HepG2 (cell line): Measurements from ENCODE around the gene ESYT3. TPM values are rescaled to one million over a fixed set of nuclear protein-coding genes. Genes with fewer than 3 reads are reported as not detected.
A peak's percentile ranks its signal among the peaks of the same experiment; 100 is the strongest.

ENCODE experiments used
- ATAC-seq: fragments of 200-7000 bp; cut with Tn5 transposase; 3 replicates; pipeline ENCODE4 v1.9.1; 2020; ENCODE audit warnings: mild to moderate bottlenecking, moderate library complexity
- BruUV-seq: library from RNA; stranded (reverse); fragments of 400-500 nt; replicated peaks from 2 replicates; lab custom pipeline; 2021; lab: Mats Ljungman, UMichigan
- CTCF ChIA-PET: fragments of 300-600 bp; formaldehyde crosslinking; extraction: SDS; loops from one replicate; lab custom pipeline; 2021; ENCODE audit warnings: low total read pairs, inconsistent platforms, low intra/inter-chr PET ratio; lab: Yijun Ruan, JAX
- POLR2A ChIA-PET: fragments of 350-600 bp; sonication (Branson Sonifier 250); formaldehyde crosslinking; loops from one replicate; lab custom pipeline; 2020; ENCODE audit warnings: antibody characterized with exemption, inconsistent platforms; lab: Yijun Ruan, JAX
- DNase-seq: peaks from one replicate; pipeline ENCODE4 v3.0.0-alpha.2; 2015; ENCODE audit warnings: low spot score
- FAIRE-seq: peaks from 3 replicates; lab custom pipeline; 2011; peaks lifted over from hg19 to GRCh38; lab: Jason Lieb, UNC
- H2AFZ ChIP-seq: one replicate; pipeline ENCODE4 v1.6.1; 2011; ENCODE audit warnings: low read length, inconsistent platforms
- H3K27ac ChIP-seq: fragments of 300-600 bp; 3 replicates; pipeline ENCODE4 v1.8.0; 2011; ENCODE audit warnings: mixed run types, mild to moderate bottlenecking, mixed read lengths, low read length, inconsistent platforms; ENCODE audit not compliant: insufficient read depth; ENCODE audit errors: extremely low read length
- H3K27me3 ChIP-seq, 2 experiments: fragments of 200-600 bp in 1 of 2; 2 replicates in 1 of 2; 3 replicates in 1 of 2; pipeline versions ENCODE4 v1.6.0 to v1.8.0; 2011; ENCODE audit warnings: low read length in 2 of 2, mild to moderate bottlenecking in 2 of 2, moderate library complexity in 2 of 2, inconsistent platforms in 1 of 2; ENCODE audit not compliant: insufficient read depth in 2 of 2, control insufficient read depth in 1 of 2
- H3K36me3 ChIP-seq, 2 experiments: fragments of 200-600 bp in 1 of 2; replicated peaks in 1 of 2; 2 replicates in 1 of 2; 3 replicates in 1 of 2; pipeline versions ENCODE4 v1.5.1 to v1.8.0; 2011; ENCODE audit warnings: low read length in 2 of 2, inconsistent platforms in 1 of 2; ENCODE audit not compliant: insufficient read depth in 2 of 2, control insufficient read depth in 1 of 2
- H3K4me1 ChIP-seq: 2 replicates; pipeline ENCODE4 v1.5.1; 2012; ENCODE audit warnings: low read length, inconsistent platforms; ENCODE audit not compliant: insufficient read depth
- H3K4me2 ChIP-seq: 2 replicates; pipeline ENCODE4 v1.6.0; 2011; ENCODE audit warnings: low read depth, low read length, inconsistent platforms
- H3K4me3 ChIP-seq, 3 experiments: fragments of 200-600 bp in 1 of 3; sonication (generic), shearing (Covaris generic) in 1 of 3; replicated peaks in 1 of 3; 2 replicates each; pipeline ENCODE4 v1.5.1; 2011 to 2016; ENCODE audit warnings: low read length in 3 of 3, inconsistent platforms in 2 of 3, low read depth in 2 of 3, mild to moderate bottlenecking in 2 of 3, control low read depth in 1 of 3, mixed read lengths in 1 of 3; ENCODE audit not compliant: insufficient read depth in 1 of 3
- H3K79me2 ChIP-seq: one replicate; pipeline ENCODE4 v1.6.1; 2011; ENCODE audit warnings: low read length, inconsistent platforms; ENCODE audit not compliant: insufficient read depth
- H3K9ac ChIP-seq: 2 replicates; pipeline ENCODE4 v1.6.0; 2011; ENCODE audit warnings: mild to moderate bottlenecking, low read depth, low read length, inconsistent platforms; ENCODE audit not compliant: insufficient read depth
- H3K9me3 ChIP-seq: 2 replicates; pipeline ENCODE4 v1.5.1; 2012; ENCODE audit warnings: mild to moderate bottlenecking, low read length
- H4K20me1 ChIP-seq: 2 replicates; pipeline ENCODE4 v1.6.0; 2011; ENCODE audit warnings: inconsistent platforms, mild to moderate bottlenecking, low read length, moderate library complexity; ENCODE audit not compliant: insufficient read depth
- EZH2 ChIP-seq: conservative IDR thresholded peaks from 2 replicates; pipeline ENCODE4 v1.6.1; 2012; ENCODE audit warnings: mild to moderate bottlenecking, low read depth, low read length, moderate library complexity
- FOSL2 ChIP-seq: sonication (generic); formaldehyde crosslinking; IDR thresholded peaks from 2 replicates; pipeline ENCODE4 v1.4.0; 2020; ENCODE audit warnings: missing genetic modification reagents
- NFKBIZ ChIP-seq: IDR thresholded peaks from 2 replicates; pipeline ENCODE4 v1.6.1; 2018; ENCODE audit warnings: missing genetic modification reagents, missing compliant biosample characterization
- POLR2A ChIP-seq, 2 experiments: IDR thresholded peaks; 2 replicates each; pipeline ENCODE4 v1.6.1; 2011; ENCODE audit warnings: low read depth in 2 of 2, low read length in 2 of 2, mild to moderate bottlenecking in 1 of 2, moderate library complexity in 1 of 2; ENCODE audit not compliant: insufficient read depth in 1 of 2
- SATB2 ChIP-seq: sonication (generic); formaldehyde crosslinking; IDR thresholded peaks from 2 replicates; pipeline ENCODE4 v1.5.0; 2020; ENCODE audit warnings: missing genetic modification reagents
- SOX6 ChIP-seq, 2 experiments: fragments of 450-650 bp in 1 of 2; sonication (generic) in 1 of 2; formaldehyde crosslinking in 1 of 2; IDR thresholded peaks; 2 replicates each; pipeline versions ENCODE4 v1.4.0 to v1.6.1; 2017 to 2020; ENCODE audit warnings: antibody characterized with exemption in 1 of 2, mild to moderate bottlenecking in 1 of 2, missing genetic modification reagents in 1 of 2
- TEAD3 ChIP-seq: optimal IDR thresholded peaks from 2 replicates; pipeline ENCODE3; 2016; ENCODE audit warnings: borderline replicate concordance
- ZNF883 ChIP-seq: sonication (generic); formaldehyde crosslinking; IDR thresholded peaks from 2 replicates; pipeline ENCODE4 v1.5.1; 2020; ENCODE audit warnings: mild to moderate bottlenecking, missing genetic modification reagents; ENCODE audit errors: not compliant biosample characterization
- WGBS: methylation state at CpG from one replicate; pipeline ENCODE4 v1.1.6; 2017; ENCODE audit warnings: low lambda C conversion rate; 5-methylcytosine and 5-hydroxymethylcytosine counted together
- in situ Hi-C: cut with HindIII; loops from 2 replicates; pipeline ENCODE4 v1.10.0; 2017; ENCODE audit warnings: low pct_unique_long_range_greater_than_20kb; ENCODE audit not compliant: extremely low pct_ligation_motif_present
- intact Hi-C: fragments of 100-400 bp; cut with micrococcal nuclease; formaldehyde crosslinking; loops from one replicate; pipeline ENCODE4 v1.10.0; 2022; ENCODE audit not compliant: unreplicated experiment
- polyA plus RNA-seq, 8 experiments: library from polyadenylated mRNA; depleted of rRNA in 3 of 8; stranded (reverse) in 7 of 8; unstranded in 1 of 8; fragments of >200 nt; fragmentation: Illumina TruSeq in 4 of 8; extraction: Trizol in 4 of 8; gene quantifications; 2 replicates each; pipeline versions ENCODE4 v1.2.1 to v1.2.3, GENCODE V29; 2011 to 2016; ENCODE audit warnings: low read depth in 4 of 8, missing spikeins in 1 of 8, mixed read lengths in 1 of 8; ENCODE audit not compliant: insufficient read depth in 1 of 8
- total RNA-seq, 5 experiments: library from RNA; depleted of rRNA; stranded (reverse); fragments of >200 nt; fragmentation: Illumina TruSeq; extraction: Trizol; gene quantifications; 2 replicates each; pipeline ENCODE4 v1.2.3, GENCODE V29; 2016; ENCODE audit warnings: low read depth in 1 of 5
- TF ChIP-seq, protein P1 (sequence below): sonication (generic); formaldehyde crosslinking; IDR thresholded peaks from 2 replicates; pipeline ENCODE4 v1.4.0; 2020; ENCODE audit warnings: mild to moderate bottlenecking, missing genetic modification reagents
- TF ChIP-seq, protein P2 (sequence below): IDR thresholded peaks from 2 replicates; pipeline ENCODE4 v1.6.1; 2016; ENCODE audit warnings: low read depth

The ESYT3 gene
- total and polyA plus RNA-seq, 2 of the 13 experiments (the other 11 are each of a cell fraction or from before 2014, with no cell fraction given) = 1.5 to 4.1 TPM

DNA sequence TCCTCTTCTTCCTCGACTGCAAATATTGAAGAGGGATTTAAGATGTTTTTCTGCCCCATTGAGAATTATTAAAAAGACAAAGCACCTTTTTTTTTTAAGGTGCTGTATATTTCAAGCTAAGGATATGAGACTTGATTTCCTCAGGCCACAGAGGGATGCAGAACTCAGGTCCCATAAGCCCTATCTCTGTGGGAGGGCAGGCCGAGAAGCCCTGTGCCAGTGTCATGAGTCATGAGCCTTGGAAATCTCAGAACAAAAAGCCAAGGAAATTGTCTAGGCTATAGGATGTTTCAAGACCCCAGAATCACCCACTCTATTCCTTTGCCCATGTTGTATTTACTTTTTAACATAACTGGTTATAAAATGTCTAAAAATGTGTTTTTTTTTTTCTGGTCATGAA lies 7.3 kb downstream of the ESYT3 start:
- POLR2A ChIA-PET = no interaction called here
- in situ Hi-C loops = no loop called here
- no peaks in the 10 kb centered on the region for H3K36me3 ChIP-seq
- H3K27ac ChIP-seq = no peak overlapping the region
- intact Hi-C loops = no loop called here
- H3K9ac ChIP-seq = no peak overlapping the region
- H4K20me1 ChIP-seq = no peaks in the 10 kb centered on the region
- ATAC-seq (no peak), DNase-seq (no peak), FAIRE-seq (no peak)
- H3K79me2 ChIP-seq = no peaks in the 10 kb centered on the region
- 81% methylated on average over 2 of the region's 2 CpGs for whole genome bisulfite sequencing
- no TSS peak for BruUV-seq
- no peak overlapping the region for H2AFZ ChIP-seq
- H3K4me1 ChIP-seq = peaks cover 24% of the 10 kb centered on the region
- no peak overlapping the region for H3K4me2 ChIP-seq
- H3K4me3 ChIP-seq = no peak overlapping the region
- no peaks in the 10 kb centered on the region for H3K9me3 ChIP-seq
- no peaks in the 10 kb centered on the region for H3K27me3 ChIP-seq
- no peak for TF ChIP-seq SOX6 (IDR thresholded peaks at IDR 0.05)
- no peak for TF ChIP-seq SOX6 (CRISPR knock-in tag; IDR thresholded peaks at IDR 0.05)
- TF ChIP-seq, protein P1, sequence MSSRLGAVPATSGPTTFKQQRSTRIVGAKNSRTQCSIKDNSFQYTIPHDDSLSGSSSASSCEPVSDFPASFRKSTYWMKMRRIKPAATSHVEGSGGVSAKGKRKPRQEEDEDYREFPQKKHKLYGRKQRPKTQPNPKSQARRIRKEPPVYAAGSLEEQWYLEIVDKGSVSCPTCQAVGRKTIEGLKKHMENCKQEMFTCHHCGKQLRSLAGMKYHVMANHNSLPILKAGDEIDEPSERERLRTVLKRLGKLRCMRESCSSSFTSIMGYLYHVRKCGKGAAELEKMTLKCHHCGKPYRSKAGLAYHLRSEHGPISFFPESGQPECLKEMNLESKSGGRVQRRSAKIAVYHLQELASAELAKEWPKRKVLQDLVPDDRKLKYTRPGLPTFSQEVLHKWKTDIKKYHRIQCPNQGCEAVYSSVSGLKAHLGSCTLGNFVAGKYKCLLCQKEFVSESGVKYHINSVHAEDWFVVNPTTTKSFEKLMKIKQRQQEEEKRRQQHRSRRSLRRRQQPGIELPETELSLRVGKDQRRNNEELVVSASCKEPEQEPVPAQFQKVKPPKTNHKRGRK = no peak
- no peak for TF ChIP-seq EZH2
- CTCF ChIA-PET = no interaction called here

DNA sequence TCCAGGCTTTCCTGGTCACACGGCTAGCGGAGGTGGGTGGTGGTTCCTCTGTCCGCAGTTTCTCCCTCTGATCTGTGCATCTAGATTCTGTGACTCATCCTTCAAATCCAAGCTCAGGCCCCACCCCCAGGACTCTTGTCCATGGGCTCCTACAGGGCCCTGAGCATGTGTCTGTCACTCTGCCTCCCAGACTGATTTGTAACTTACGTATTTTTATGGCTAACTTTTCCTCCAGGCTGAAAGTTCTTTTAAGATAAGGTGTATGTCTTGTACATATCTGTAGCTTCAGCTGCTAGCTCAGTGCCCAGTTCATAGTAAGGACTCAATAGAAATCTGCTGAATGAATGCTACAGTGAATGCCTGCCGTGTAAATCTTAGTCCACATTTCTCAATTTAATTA lies 8.0 kb downstream of the ESYT3 start:
- Histone ChIP-seq H2AFZ (no peak overlapping the region), H3K4me3 (no peak overlapping the region), H3K27me3 (no peaks in the 10 kb centered on the region), H4K20me1 (no peaks in the 10 kb centered on the region), H3K9me3 (no peaks in the 10 kb centered on the region), H3K9ac (no peak overlapping the region), H3K4me2 (no peak overlapping the region), H3K4me1 (peaks cover 24% of the 10 kb centered on the region), H3K36me3 (no peaks in the 10 kb centered on the region), H3K79me2 (no peaks in the 10 kb centered on the region), H3K27ac (no peak overlapping the region)
- BruUV-seq = no TSS peak
- intact Hi-C loops (no loop called here), in situ Hi-C loops (no loop called here)
- POLR2A ChIA-PET = no interaction called here
- no peak for TF ChIP-seq POLR2A (IDR thresholded peaks at IDR 0.05; ENCODE audit: insufficient read depth in 1 of 2, low read depth in 2 of 2, low read length in 2 of 2)
- TF ChIP-seq FOSL2 = peak; percentile 86
- TF ChIP-seq TEAD3 (CRISPR knock-in tag) = peak; percentile 5
- TF ChIP-seq ZNF883 (CRISPR knock-in tag) = no peak
- TF ChIP-seq SATB2 (CRISPR knock-in tag) = no peak
- TF ChIP-seq NFKBIZ (CRISPR knock-in tag) = no peak
- TF ChIP-seq, protein P2, sequence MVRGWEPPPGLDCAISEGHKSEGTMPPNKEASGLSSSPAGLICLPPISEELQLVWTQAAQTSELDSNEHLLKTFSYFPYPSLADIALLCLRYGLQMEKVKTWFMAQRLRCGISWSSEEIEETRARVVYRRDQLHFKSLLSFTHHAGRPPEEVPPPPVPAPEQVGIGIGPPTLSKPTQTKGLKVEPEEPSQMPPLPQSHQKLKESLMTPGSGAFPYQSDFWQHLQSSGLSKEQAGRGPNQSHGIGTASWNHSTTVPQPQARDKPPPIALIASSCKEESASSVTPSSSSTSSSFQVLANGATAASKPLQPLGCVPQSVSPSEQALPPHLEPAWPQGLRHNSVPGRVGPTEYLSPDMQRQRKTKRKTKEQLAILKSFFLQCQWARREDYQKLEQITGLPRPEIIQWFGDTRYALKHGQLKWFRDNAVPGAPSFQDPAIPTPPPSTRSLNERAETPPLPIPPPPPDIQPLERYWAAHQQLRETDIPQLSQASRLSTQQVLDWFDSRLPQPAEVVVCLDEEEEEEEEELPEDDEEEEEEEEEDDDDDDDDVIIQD (CRISPR knock-in tag) = 0 out of 2 replicates have a peak, but pooled peaks have one; percentile 15
- DNase-seq = peak; percentile 59
- CTCF ChIA-PET = no interaction called here
- ATAC-seq = peak; percentile 87
- peak; percentile 56 for FAIRE-seq
- 56% methylated on average over 5 of the region's 5 CpGs for WGBS
